Nephron progenitor cell (in vitro differentiated cells): ENCODE data around the gene NOL9.

ENCODE experiments used
- DNase-seq: peaks from one replicate; pipeline ENCODE4 v3.0.0; 2021
- H3K27ac Mint-ChIP-seq: 2 replicates; pipeline ENCODE4 v1.8.0; 2021; ENCODE audit warnings: mild to moderate bottlenecking, moderate library complexity, mixed read lengths
- H3K27me3 Mint-ChIP-seq: 2 replicates; pipeline ENCODE4 v1.8.0; 2021; ENCODE audit warnings: mild to moderate bottlenecking, low read depth, mixed read lengths; ENCODE audit not compliant: poor library complexity
- H3K36me3 Mint-ChIP-seq: 2 replicates; pipeline ENCODE4 v1.8.0; 2021; ENCODE audit warnings: low read depth, mixed read lengths
- H3K4me1 Mint-ChIP-seq: 2 replicates; pipeline ENCODE4 v1.8.0; 2021; ENCODE audit warnings: mixed read lengths
- H3K4me3 Mint-ChIP-seq: 2 replicates; pipeline ENCODE4 v1.8.0; 2021; ENCODE audit warnings: mild to moderate bottlenecking, moderate library complexity, mixed read lengths
- H3K9me3 Mint-ChIP-seq: 2 replicates; pipeline ENCODE4 v1.8.0; 2021; ENCODE audit warnings: mild to moderate bottlenecking, moderate library complexity, mixed read lengths
- TF ChIP-seq, protein P1 (sequence below): fragments of 200-600 bp; sonication (generic); IDR thresholded peaks from 2 replicates; pipeline ENCODE4 v1.5.0; 2021; ENCODE audit warnings: antibody characterized with exemption

The NOL9 gene

DNA sequence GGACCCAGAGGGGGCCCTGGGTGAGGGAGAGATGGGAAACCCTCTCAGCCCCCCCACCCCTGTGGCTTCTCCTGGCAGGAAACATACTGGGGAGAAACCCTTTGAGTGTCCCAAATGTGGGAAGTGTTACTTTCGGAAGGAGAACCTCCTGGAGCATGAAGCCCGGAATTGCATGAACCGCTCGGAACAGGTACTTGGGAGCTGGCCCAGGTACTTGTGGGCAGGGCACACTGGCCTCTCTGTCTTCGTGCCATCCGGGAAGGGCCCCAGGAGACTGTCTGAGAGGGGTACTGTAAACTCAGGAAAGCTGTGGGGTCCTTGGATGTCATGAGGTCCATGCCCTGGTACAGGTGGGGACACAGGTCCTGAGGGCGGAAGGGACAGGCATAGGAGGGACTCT, 31.5 kb upstream of the NOL9 start:
- H3K4me1 Mint-ChIP-seq: peaks cover 36% of the 10 kb centered on the region
- H3K27me3 Mint-ChIP-seq: no peaks in the 10 kb centered on the region
- DNase-seq: no peak
- no peaks in the 10 kb centered on the region for H3K9me3 Mint-ChIP-seq
- H3K4me3 Mint-ChIP-seq: no peak overlapping the region
- TF ChIP-seq, protein P1, sequence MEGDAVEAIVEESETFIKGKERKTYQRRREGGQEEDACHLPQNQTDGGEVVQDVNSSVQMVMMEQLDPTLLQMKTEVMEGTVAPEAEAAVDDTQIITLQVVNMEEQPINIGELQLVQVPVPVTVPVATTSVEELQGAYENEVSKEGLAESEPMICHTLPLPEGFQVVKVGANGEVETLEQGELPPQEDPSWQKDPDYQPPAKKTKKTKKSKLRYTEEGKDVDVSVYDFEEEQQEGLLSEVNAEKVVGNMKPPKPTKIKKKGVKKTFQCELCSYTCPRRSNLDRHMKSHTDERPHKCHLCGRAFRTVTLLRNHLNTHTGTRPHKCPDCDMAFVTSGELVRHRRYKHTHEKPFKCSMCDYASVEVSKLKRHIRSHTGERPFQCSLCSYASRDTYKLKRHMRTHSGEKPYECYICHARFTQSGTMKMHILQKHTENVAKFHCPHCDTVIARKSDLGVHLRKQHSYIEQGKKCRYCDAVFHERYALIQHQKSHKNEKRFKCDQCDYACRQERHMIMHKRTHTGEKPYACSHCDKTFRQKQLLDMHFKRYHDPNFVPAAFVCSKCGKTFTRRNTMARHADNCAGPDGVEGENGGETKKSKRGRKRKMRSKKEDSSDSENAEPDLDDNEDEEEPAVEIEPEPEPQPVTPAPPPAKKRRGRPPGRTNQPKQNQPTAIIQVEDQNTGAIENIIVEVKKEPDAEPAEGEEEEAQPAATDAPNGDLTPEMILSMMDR: no peak
- no peak overlapping the region for H3K27ac Mint-ChIP-seq
- peaks cover 11% of the 10 kb centered on the region for H3K36me3 Mint-ChIP-seq

- peaks cover 42% of the 10 kb centered on the region for H3K4me1 Mint-ChIP-seq
- no peaks in the 10 kb centered on the region for H3K9me3 Mint-ChIP-seq
- H3K27ac Mint-ChIP-seq: peak overlapping the region; percentile 35
- peaks cover 6% of the 10 kb centered on the region for H3K36me3 Mint-ChIP-seq
- TF ChIP-seq, protein P1: no peak
- H3K4me3 Mint-ChIP-seq: no peak overlapping the region
- no peaks in the 10 kb centered on the region for H3K27me3 Mint-ChIP-seq
- no peak for DNase-seq
Observed at GRCh38 chr1:6585081-6585722, 30.9 kb upstream of the NOL9 start.

- no peaks in the 10 kb centered on the region for H3K9me3 Mint-ChIP-seq
- no peak overlapping the region for H3K4me3 Mint-ChIP-seq
- no peak for DNase-seq
- TF ChIP-seq, protein P1: no peak
- peak overlapping the region; percentile 35 for H3K27ac Mint-ChIP-seq
- no peaks in the 10 kb centered on the region for H3K36me3 Mint-ChIP-seq
- no peaks in the 10 kb centered on the region for H3K27me3 Mint-ChIP-seq
- H3K4me1 Mint-ChIP-seq: peaks cover 41% of the 10 kb centered on the region
Observed at GRCh38 chr1:6584126-6585080, 30.1 kb upstream of the NOL9 start.

DNA sequence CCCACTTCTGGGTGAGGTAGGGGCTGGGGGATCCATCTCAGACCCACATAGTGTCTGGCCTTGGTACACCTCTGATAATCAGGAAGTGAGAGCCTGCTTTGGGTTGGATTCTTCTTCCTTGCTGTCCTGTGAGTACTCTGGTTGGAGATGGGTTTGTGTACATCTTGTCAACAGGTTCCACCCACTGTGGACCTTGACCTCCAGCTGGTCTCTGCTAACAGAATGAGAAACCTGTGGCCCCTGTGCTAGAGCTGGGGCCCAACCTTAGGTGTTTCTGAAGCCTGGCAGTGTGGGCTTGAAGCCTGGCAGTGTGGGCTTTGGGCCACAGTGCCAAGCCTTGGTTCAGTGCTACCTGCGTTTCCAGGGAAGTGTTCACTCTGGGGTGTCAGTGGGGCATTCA, 28.1 kb upstream of the NOL9 start:
- TF ChIP-seq, protein P1: no peak
- peaks cover 3% of the 10 kb centered on the region for H3K27me3 Mint-ChIP-seq
- no peak overlapping the region for H3K27ac Mint-ChIP-seq
- peaks cover 40% of the 10 kb centered on the region for H3K4me1 Mint-ChIP-seq
- peak overlapping the region; percentile 36 for H3K4me3 Mint-ChIP-seq
- H3K36me3 Mint-ChIP-seq: no peaks in the 10 kb centered on the region
- H3K9me3 Mint-ChIP-seq: no peaks in the 10 kb centered on the region
- no peak for DNase-seq

- DNase-seq: no peak
- H3K4me3 Mint-ChIP-seq: peak overlapping the region; percentile 58
- no peak overlapping the region for H3K27ac Mint-ChIP-seq
- peaks cover 3% of the 10 kb centered on the region for H3K27me3 Mint-ChIP-seq
- H3K4me1 Mint-ChIP-seq: peaks cover 40% of the 10 kb centered on the region
- no peaks in the 10 kb centered on the region for H3K36me3 Mint-ChIP-seq
- TF ChIP-seq, protein P1: no peak
- H3K9me3 Mint-ChIP-seq: no peaks in the 10 kb centered on the region
Observed at GRCh38 chr1:6581561-6582305, 27.4 kb upstream of the NOL9 start.
